ENCODE results near the gene LRRTM4.

Gene LRRTM4

DNA sequence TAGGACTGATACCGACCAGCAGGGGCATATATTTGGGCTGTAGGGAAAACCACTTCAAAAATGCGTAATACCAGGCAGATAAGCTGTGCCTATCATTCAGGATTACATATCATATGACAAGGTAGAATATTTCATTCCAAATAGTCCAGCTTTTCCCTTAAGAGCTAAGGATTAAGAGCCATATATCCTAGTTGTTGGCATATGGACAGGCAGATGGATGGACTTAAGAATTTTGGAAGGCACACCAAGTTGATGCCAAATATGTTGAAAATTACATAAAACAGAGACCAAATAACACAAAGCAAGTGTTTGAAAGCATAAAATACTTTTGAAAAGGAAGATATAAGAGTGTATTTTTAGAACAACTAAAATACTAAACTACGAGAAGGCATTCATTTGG is 52.1 kb downstream of the LRRTM4 start:
- DNase-seq: no peak

DNA sequence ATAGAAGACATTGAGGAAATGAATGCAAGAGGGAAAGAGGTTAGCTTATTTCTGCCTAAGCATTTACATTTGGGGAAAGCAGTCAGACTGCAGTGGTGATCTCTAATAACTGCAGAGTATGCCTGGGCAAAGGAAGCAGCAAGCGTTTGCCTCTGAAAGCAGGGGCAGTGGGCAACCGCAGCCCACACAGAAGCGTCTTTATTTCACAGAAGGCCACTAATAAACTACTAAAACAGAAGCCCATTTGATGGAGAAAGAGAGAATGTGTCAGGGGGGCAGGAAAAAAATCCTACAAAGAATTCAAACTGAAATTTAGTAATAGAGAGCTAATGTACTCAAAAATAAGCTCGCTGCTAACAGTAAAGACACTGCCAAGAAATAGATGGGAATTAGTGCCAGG is 53.1 kb downstream of the LRRTM4 start:
- DNase-seq: no peak

DNA sequence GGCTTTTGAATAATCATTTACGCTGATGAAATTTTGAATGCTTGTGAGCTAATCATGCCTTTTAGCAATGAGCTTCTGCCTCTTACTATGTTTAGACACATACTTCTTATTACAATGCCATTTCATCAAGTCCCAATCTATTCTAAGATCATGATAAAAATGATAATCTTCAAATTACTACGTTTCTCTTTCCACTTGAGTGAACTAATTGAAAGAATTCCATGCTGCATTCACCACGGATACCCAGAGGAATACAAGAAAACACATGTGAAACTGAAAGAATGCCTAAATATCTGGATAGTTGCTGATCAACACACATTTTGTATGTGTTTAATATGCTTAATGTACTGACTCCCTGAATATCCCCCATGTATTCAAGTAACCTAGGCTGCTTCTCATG is 62.3 kb downstream of the LRRTM4 start:
- DNase-seq: no peak

DNA sequence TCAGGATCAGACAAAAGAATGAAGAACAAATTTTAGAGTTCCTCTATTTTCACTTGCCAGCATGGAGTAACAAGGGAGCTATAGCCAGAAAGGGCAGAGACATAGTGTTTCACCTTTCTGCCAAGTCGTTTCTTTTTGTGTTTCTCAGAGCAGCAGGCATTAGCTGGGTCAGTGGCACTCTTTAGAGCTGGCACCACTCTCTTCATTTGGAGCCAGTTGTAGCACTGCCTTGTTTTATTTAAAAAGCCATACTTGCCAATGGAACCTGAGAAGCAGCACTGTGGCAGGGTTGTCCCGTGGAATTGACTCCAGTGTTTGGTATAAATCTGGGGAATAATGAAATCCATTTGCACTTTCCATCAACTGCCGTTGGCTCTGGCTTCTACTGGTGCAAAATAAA is 64.0 kb downstream of the LRRTM4 start:
- no peak for DNase-seq

DNA sequence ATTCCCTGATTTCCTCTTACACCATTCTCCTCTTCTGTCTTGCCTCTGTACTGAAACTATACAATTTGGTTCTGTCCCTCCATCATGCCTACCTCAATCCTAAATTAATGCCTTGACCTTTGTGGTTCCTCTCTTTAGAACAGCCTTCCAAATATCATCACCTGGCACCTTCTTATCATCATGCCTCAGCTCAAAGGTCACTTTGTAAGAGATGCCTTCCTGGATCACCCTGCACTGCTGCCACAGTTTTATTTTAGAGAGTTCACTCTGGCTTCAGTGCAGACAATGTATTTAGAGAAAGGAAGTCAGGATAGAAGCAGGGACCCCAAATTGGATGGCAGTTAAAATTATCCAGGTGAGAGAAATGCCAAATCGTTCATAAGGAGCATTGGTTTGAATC is 64.5 kb downstream of the LRRTM4 start:
- DNase-seq: no peak

DNA sequence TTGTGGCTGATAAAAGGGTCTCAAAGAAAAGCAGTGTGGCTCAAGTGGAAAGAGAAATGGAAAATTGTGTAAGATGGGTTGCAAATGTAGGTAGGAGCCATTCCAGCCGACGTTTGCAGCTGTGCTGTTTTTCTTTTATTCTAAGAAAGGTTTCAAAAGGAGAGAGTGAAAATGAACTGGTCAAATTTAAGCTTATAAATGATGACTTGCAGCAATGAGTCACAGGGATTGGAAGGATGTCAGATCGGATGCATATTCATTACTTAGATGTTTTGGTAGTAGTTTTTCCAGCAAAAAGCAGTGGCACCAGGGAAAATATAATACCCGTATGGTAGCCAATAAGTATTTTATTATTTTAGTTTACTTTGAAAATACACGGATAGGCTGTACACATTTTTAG is 79.1 kb downstream of the LRRTM4 start:
- no peak for DNase-seq

DNA sequence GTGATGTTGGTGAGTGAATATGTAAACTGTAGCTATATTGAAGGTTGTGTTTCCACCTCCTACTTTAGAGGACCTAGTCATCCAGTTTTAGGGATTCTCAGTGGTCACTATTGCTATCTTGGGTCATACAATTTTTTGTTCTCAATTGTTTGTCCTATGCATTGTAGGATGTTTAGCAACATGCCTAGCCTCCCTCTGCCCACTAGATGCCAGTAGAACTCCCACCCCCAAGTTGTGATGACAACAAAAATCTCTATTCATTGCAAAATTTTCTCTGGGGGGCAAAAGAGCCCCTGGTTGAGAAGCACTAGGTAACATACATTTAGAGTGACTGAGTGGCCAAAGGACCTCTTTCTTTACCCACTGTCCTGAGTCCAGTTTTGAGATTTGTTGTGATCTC is 87.3 kb downstream of the LRRTM4 start:
- no peak for DNase-seq

DNA sequence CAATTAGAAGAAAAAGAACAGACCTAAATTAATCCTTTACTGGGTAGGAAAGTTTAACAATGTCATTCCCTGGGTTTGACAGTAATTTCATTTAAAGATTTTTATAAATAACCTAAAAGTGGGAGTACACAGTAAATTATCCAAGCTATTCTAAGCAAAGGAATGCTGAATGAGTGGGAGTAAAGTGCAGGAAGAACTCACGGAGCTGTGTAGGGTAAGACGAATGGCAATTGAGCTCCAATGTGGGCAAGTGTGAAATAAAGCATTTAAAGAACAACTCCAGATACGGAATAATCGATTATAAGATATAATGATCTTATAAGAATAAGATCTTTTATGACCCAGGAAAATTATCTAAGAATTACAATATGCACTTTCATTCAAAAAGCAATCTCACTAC is 93.2 kb downstream of the LRRTM4 start:
- DNase-seq: no peak

DNA sequence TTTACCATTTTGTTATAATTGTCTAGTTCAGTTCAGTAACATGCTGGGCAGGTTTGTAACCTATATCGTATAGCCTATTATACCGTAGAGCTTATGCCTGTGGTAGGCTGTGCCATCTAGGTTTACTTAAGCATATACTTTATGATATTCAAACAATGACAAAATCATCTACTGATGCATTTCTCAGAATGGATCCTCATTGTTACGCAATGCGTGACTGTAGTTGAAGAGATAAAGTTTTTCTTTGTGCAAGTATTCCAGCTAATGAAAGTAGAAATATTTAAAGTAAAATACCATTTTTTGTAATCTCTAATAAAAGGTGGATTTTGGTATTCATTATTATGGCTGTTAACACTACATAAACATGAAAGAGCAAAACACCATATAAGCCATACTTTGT is 100.2 kb downstream of the LRRTM4 start:
- no peak for DNase-seq

DNA sequence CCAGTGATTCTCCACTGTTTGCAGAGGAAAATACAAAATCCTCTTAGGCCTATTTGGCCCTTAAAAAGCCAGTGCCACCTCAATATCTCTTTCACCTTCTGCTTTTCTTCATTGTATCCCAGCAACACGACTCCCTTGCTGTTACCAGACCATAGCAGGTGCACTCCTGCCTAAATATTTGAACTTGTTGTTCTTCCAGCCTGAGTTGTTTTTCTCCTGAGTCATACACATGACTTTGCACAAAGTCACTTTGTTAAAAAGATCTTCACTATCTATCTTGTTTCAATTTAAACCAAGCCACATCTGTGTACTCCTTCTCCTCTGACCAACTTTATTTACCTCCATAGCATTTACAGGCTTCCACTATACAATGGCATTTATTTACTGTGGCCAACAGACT is 103.6 kb downstream of the LRRTM4 start:
- no peak for DNase-seq

DNA sequence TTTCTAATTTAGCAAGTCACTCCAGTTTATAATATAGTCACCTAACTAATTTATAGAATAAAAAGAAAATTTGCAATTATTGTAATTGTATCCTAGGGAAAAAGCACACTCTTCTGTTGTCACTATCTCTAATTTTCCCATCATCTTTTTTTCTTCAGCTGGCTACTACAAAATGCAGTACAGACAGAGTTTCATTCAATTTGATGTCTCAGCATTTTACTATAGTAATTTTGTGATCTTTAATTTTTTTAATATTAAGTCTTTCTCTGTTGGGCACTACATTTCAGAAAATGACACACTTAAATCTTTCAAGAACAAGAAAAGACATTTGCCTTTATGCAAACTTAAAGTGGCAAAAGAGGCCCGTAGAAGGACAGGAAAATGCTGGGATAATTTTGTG is 118.0 kb downstream of the LRRTM4 start:
- no peak for DNase-seq

DNA sequence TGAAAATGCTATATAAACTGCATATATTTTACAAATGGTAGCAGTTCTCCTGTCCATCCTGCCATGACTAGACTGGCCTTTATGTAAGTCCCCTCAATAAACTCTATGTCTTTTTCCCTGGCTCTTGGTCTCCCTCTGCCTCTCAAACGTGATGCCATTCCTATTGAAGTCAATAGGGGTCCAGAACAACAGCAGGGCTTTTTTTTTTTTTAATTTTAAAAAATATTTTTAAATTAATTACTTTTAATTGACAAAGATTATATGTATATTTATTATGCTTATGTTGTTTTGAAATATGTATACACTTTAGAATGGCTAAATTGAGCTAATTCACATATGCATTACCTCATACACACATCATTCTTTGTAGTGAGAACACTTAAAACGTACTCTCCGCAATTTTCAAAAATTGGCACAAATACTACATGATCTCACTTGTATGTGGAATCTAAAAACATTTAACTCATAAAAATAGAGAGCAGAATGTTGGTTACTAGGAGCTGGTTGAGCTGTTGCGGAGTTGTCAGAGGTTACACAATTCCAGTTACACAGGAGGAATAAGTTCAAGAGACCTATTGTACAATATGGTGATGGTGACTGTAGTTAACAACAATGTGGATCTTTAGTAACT is 123.1 kb downstream of the LRRTM4 start:
- no peak for DNase-seq

DNA sequence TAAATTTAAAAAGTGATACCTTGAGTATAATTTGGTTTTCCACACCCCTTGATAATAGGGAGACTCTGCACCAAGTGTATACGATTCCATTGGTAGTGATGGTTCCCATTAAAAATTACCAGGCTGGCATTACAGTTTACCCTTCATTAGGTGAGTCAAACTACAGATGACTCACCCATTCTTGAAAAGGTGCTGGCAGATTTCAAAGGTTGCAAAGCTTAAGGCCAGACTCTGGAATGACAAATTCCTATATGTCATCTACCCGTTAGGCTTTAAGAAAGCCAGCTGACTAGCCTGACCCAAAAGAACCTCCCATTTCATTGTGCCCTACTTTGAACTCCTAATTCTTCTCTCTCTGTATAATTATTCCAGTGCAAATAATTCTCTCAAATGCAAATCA is 124.4 kb downstream of the LRRTM4 start:
- no peak for DNase-seq

DNA sequence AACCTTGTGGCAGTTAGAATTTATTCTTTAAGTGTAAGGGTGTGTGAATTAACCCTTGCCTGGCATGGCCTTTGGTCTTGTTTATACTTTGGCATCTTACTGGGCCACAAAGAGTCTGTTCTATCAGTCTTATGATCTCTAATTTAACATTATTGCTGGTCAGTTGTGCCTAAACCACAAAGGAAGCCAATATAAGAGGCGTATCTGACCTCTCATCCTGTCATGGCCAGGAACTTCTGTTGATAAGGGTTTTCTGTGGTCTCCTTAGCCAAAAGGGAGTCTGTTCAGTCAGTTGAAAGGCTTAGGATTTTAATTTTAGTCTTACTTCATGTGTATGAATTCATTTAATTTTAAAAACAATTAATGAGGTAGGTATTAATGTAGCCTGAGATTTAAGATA is 127.2 kb downstream of the LRRTM4 start:
- no peak for DNase-seq

DNA sequence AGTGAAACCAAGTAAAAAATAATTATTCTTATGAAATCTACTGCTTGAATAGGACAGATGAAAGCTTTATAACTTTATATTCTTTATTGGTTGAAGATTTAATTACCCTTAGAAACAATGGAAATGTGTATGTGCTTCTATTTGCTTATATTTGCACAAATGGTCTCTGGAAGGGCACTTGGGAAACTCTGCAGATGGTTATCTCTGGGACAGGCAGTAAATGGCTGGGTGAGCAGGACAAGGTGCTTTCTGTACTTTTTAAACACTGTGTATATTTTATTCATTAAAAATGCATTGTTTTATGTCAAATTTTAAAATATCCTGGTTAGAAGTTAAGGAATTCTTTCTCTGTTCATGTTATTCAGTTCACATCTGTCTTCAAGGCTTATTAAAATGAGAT is 131.1 kb downstream of the LRRTM4 start:
- DNase-seq: no peak

DNA sequence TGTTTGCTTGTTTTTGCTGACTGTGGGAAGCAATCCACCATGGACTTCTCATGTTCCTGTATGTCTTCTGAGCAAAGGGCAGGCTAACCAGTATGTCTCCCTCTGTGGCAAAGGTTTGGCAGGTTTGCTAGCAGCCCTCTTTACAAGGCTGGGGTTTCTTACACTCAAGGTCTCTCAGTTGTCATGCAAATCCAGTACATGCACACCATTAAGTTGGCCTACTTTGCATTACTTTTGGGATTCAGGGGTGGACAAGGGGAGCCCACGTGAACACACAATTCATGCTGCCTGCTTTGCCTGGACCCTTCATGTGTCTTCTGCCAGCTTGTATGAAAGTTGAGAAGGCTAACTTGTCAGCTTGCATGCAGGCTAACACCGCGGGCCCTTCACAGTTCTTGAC is 134.9 kb downstream of the LRRTM4 start:
- no peak for DNase-seq

DNA sequence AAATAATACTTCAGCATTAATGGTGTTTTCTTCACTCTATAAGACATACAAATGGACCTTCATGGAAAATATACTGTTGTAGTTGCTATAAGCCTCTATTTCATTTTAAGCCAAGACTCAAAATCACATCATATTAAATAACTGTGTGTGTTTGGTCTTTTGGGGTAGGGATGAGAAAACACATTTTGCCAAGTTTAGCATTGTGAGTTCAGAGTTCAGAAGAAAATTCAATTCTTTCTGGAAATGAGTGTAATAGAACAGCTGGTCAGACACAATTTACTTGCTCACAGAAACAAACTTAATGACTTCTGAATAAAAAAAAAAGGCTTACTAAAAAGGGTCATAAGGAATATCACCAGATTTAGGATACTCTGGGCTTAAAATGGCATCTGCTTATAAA is 149.5 kb downstream of the LRRTM4 start:
- DNase-seq: no peak

DNA sequence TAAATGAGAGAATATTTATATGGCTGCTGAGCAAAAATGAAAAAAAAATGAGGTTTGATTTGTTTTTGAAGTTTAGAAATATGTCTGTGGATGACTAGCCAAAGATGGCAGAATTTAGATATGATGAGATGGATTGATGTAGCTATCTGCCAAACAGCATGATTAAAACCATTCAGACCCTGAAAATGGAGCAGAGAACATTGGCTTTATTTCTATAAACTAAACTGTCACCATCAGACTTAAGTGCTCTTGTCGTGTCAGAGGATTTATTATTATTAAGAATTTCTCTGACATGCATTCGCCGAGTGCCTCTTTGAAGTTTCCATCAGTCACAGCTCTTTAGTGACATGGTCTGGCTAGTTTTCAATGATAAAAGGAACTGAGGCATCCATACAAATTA is 151.7 kb downstream of the LRRTM4 start:
- DNase-seq: no peak

DNA sequence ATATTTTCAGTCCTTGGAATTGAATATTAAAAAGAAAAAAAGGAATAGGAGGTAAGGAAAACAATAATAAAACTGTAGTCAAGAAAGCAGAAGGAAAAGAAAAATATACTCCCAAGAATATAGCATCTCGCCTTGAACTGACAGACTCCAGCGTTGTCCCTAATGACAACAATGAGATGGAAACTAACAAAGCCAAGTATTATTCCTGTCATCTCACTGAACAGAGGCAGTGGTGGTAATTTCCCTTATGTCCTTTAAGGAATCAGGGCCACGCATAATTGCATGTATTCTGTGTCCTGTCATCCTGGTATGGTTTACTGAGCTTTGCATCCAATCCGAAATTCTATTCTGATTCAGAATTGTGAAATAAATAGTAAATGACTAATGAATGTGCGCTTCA is 158.9 kb downstream of the LRRTM4 start:
- no peak for DNase-seq

DNA sequence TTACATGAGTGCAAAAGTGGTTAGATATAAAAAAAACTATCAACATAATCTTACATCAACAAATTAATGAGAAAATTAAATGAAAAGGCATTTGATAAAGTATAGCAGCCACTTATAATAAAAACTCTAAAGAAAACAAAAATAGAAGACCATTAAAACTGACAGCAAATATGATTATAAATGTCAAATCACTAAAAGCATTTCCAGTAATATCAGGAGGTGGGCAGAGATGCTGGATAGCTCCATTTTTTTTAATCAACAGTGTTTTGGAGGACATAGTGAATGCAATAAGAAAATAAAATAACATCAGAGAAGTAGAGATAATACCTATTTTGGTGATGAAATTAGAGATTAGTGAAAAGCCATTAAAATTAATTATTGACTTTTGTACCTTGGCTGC is 173.4 kb downstream of the LRRTM4 start:
- no peak for DNase-seq

DNA sequence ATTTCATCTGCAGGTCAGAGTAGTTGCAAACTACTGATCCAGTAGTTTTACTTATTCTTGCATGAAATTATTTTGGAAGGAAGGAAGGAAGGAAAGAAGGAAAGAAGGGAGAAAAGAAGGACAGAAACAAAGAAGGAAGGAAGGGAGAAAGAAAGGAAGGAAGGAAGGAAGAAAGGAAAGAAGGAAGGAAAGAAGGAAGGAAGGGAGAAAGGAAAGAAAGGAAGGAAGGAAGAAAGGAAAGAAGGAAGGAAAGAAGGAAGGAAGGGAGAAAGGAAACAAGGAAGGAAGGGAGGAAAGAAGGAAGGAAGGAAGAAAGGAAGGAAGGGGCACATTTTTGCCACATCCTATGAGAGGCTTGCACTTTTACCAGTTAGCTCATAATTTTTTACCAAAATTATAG is 186.2 kb downstream of the LRRTM4 start:
- no peak for DNase-seq

DNA sequence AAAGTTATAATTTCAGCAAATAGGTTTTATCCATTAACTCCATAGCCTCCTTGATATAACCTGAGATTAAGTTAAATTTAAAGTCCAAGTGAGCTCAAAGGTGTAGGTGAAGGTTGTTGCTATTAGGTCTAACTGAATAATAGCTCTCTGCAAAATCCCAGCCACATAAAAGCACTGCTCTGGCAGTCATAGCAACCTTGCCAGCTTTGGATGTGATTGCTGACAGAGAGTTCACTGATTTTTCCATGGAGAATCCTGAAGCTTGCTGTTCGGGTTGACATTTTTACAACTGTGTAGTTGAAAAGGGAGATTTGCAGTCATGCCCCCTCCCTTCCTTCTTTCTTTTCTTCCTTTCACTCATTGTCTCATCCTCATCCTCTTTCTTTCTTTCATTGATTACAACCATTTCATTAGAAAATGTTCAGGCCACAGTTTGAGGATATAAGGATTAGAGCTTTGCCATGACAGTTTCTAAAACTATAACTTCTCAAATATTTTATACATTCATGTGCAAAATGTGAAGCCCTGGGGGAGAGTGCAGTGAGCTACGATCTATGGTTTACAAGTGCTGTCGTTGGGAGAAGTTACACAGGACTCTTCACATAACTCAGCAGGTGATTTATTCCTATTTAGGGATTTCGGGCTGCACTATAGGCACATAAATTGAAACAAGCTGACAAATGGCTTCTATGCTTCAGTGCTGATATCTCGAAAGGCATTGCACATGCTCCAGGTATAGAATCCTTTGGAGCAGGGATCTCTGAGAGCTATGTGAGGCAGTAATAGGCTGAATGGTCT is 193.8 kb downstream of the LRRTM4 start:
- DNase-seq: no peak

DNA sequence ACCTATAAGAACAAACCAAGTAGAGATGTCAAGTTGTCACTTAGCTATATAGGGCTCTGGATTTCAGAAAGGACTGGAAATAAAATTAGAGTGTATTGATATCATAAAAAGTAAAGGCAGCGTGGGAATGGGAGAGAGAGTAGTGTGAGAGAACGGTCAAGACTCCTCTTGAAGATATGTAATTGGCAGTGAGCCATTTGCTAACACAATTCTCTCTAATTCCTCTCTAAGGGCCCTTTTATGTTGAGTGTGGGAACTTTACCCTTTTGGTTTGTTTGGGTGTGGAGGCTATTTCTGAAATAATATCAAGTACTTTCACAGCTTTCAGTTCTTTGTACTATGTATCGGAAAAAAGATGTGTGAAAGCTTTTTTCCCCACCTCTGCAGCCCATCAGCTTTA is 196.8 kb downstream of the LRRTM4 start:
- no peak for DNase-seq

DNA sequence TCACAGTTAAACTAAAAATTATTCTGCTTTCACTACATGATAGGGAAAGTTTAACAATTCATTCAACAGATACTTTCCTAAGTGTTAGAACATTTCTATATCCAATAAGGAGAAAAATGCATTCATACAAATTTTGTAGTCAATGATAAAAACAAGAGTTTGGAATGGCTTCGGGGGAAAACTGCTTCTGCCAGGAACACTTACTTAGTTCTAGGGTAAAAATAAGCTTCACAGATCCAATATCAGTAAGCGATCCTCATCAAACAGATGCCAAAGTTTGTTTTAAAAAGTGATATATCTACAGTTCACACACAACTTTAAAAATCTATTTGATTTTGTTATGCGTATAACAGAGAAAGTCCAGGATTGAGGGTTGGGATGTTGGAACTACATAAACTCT is 199.7 kb downstream of the LRRTM4 start:
- no peak for DNase-seq

DNA sequence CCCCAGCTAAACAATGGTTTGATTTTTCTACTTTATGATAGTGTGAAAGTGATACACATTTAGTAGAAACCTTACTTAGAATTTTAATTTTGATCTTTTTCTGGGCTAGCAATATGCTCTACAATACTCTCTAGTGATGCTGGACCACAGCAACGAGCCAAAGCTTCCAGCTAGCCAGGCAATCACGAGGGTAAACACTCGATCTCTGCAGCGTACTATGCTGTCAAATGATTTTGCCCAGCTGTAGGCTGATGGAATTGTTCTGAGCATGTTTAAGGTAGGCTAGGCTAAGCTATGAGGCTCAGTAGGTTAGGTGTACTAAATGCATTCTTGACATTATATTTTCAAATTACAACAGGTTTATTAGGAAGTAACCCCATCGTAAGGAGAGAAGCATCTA is 207.5 kb downstream of the LRRTM4 start:
- DNase-seq: no peak

Data from fibroblast of skin of back (primary cell).